Keratinocyte (primary cell): ENCODE data around the gene SMC5. TPM values are rescaled to one million over a fixed set of nuclear protein-coding genes. Genes with fewer than 3 reads are reported as not detected.

ENCODE experiments used
- DNase-seq: peaks from one replicate; pipeline ENCODE4 v3.0.0-alpha.2; 2011; ENCODE audit warnings: low read depth, missing footprints, low spot score
- FAIRE-seq: peaks from 2 replicates; lab custom pipeline; 2011; peaks lifted over from hg19 to GRCh38; lab: Jason Lieb, UNC
- H2AFZ ChIP-seq: 2 replicates; pipeline ENCODE4 v1.6.0; 2012; ENCODE audit warnings: low read length, control low read depth, inconsistent platforms; ENCODE audit not compliant: control insufficient read depth
- H3K27ac ChIP-seq: 2 replicates; pipeline ENCODE4 v1.5.1; 2011; ENCODE audit warnings: low read length; ENCODE audit not compliant: control insufficient read depth, insufficient read depth
- H3K27me3 ChIP-seq: 3 replicates; pipeline ENCODE4 v1.6.0; 2011; ENCODE audit warnings: low read length; ENCODE audit not compliant: control insufficient read depth, insufficient read depth; ENCODE audit errors: extremely low read depth
- H3K36me3 ChIP-seq, 2 experiments: 2 replicates in 1 of 2; 3 replicates in 1 of 2; pipeline ENCODE4 v1.5.1; 2011; ENCODE audit warnings: low read length in 2 of 2, mild to moderate bottlenecking in 1 of 2; ENCODE audit not compliant: control insufficient read depth in 2 of 2, insufficient read depth in 2 of 2; ENCODE audit errors: extremely low read depth in 1 of 2
- H3K4me1 ChIP-seq: 3 replicates; pipeline ENCODE4 v1.5.1; 2011; ENCODE audit warnings: low read length; ENCODE audit not compliant: control insufficient read depth, insufficient read depth; ENCODE audit errors: extremely low read depth
- H3K4me2 ChIP-seq: 3 replicates; pipeline ENCODE4 v1.6.0; 2011; ENCODE audit warnings: low read depth, low read length; ENCODE audit not compliant: control insufficient read depth, insufficient read depth; ENCODE audit errors: extremely low read depth
- H3K4me3 ChIP-seq, 3 experiments: fragments of 200-600 bp in 1 of 3; sonication (generic) in 1 of 3; 2 replicates in 2 of 3; 3 replicates in 1 of 3; pipeline ENCODE4 v1.5.1; 2011 to 2016; ENCODE audit warnings: low read length in 3 of 3, mild to moderate bottlenecking in 3 of 3, control low read depth in 2 of 3, inconsistent platforms in 1 of 3, low read depth in 1 of 3, mixed read lengths in 1 of 3, mixed run types in 1 of 3, moderate library complexity in 1 of 3; ENCODE audit not compliant: control insufficient read depth in 2 of 3, insufficient read depth in 2 of 3; ENCODE audit errors: extremely low read depth in 1 of 3
- H3K79me2 ChIP-seq: 2 replicates; pipeline ENCODE4 v1.6.0; 2012; ENCODE audit warnings: low read length; ENCODE audit not compliant: control insufficient read depth, insufficient read depth
- H3K9ac ChIP-seq: 3 replicates; pipeline ENCODE4 v1.6.0; 2011; ENCODE audit warnings: low read length; ENCODE audit not compliant: control insufficient read depth, insufficient read depth; ENCODE audit errors: extremely low read depth
- H3K9me1 ChIP-seq: 3 replicates; pipeline ENCODE4 v1.6.0; 2011; ENCODE audit warnings: low read length; ENCODE audit not compliant: control insufficient read depth, insufficient read depth; ENCODE audit errors: extremely low read depth
- H3K9me3 ChIP-seq: 2 replicates; pipeline ENCODE4 v1.5.1; 2012; ENCODE audit warnings: low read depth, low read length; ENCODE audit not compliant: control insufficient read depth
- H4K20me1 ChIP-seq: 3 replicates; pipeline ENCODE4 v1.6.0; 2011; ENCODE audit warnings: low read length; ENCODE audit not compliant: control insufficient read depth, insufficient read depth; ENCODE audit errors: extremely low read depth
- EZH2 ChIP-seq: IDR thresholded peaks from one replicate; pipeline ENCODE4 v1.6.1; 2012; ENCODE audit warnings: inconsistent platforms, mild to moderate bottlenecking, low read length, moderate library complexity
- dilution Hi-C: fragments of 300-500 bp; cut with MboI; formaldehyde crosslinking; loops from one replicate; pipeline ENCODE4 v1.7.0; 2020; ENCODE audit warnings: low sequenced_read_pairs; ENCODE audit not compliant: extremely low pct_ligation_motif_present
- polyA plus RNA-seq, 5 experiments: library from polyadenylated mRNA; depleted of rRNA in 3 of 5; stranded (reverse) in 3 of 5; stranded (forward) in 1 of 5; unstranded in 1 of 5; fragments of >200 nt; gene quantifications; 1 replicate in 1 of 5; 2 replicates in 3 of 5; 3 replicates in 1 of 5; pipeline versions ENCODE4 v1.2.1 to v1.2.3, GENCODE V29; 2011 to 2012; ENCODE audit warnings: missing spikeins in 2 of 5, low read depth in 1 of 5, low replicate concordance in 1 of 5
- TF ChIP-seq, protein P1 (sequence below), 3 experiments: IDR thresholded peaks in 1 of 3; conservative IDR thresholded peaks in 1 of 3; optimal IDR thresholded peaks in 1 of 3; 2 replicates in 2 of 3; 3 replicates in 1 of 3; pipeline versions ENCODE3 to v1.5.1; 2011; ENCODE audit warnings: low read length in 3 of 3, mild to moderate bottlenecking in 3 of 3, moderate library complexity in 2 of 3, control low read depth in 1 of 3, inconsistent platforms in 1 of 3; ENCODE audit not compliant: insufficient read depth in 2 of 3; ENCODE audit errors: extremely low read depth in 1 of 3

The SMC5 gene
- polyA plus RNA-seq, 1 donor (not counting 4 experiments of a cell fraction or from before 2014, with no cell fraction given), result 16.5 TPM

DNA sequence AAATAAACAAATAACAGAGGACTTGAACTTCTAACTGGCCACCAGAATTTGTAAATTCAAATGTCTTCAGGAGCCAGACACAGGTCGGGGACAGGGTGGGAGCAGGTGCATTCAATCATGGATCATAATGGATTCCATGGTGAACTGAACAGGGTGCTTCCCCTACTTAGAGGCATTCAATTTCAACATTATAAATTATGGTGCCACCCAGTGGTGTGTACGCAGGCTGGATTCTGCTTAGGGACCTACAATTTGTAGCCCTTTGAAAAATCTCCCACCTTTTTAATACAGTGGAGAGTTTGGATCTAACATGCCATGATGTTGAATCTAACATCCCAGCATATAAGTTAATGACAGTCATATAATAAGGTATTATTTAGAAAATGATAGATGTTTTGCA, 133.4 kb downstream of the SMC5 start:
- no peaks in the 10 kb centered on the region for H3K36me3 ChIP-seq
- H3K9me1 ChIP-seq, result no peaks in the 10 kb centered on the region
- H4K20me1 ChIP-seq, result peaks cover 6% of the 10 kb centered on the region
- H3K4me1 ChIP-seq, result no peaks in the 10 kb centered on the region
- H3K9ac ChIP-seq, result no peak overlapping the region
- TF ChIP-seq EZH2, result no peak
- TF ChIP-seq, protein P1, sequence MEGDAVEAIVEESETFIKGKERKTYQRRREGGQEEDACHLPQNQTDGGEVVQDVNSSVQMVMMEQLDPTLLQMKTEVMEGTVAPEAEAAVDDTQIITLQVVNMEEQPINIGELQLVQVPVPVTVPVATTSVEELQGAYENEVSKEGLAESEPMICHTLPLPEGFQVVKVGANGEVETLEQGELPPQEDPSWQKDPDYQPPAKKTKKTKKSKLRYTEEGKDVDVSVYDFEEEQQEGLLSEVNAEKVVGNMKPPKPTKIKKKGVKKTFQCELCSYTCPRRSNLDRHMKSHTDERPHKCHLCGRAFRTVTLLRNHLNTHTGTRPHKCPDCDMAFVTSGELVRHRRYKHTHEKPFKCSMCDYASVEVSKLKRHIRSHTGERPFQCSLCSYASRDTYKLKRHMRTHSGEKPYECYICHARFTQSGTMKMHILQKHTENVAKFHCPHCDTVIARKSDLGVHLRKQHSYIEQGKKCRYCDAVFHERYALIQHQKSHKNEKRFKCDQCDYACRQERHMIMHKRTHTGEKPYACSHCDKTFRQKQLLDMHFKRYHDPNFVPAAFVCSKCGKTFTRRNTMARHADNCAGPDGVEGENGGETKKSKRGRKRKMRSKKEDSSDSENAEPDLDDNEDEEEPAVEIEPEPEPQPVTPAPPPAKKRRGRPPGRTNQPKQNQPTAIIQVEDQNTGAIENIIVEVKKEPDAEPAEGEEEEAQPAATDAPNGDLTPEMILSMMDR (optimal IDR thresholded peaks at IDR 0.05 in 1 of 3, IDR thresholded peaks at IDR 0.05 in 1 of 3, conservative IDR thresholded peaks at IDR 0.05 in 1 of 3; ENCODE audit: extremely low read depth in 1 of 3, insufficient read depth in 2 of 3, low read length in 3 of 3), result peak in 2 of 3 experiments; percentile 33 to 39
- H3K4me3 ChIP-seq, result no peak overlapping the region
- H2AFZ ChIP-seq, result no peak overlapping the region
- FAIRE-seq (no peak), DNase-seq (no peak)
- H3K27me3 ChIP-seq, result no peaks in the 10 kb centered on the region
- dilution Hi-C loops, result loop anchor here (5.0 kb wide), 1 partner anchor 220 kb away; no protein-coding TSS in a partner anchor
- no peak overlapping the region for H3K4me2 ChIP-seq
- no peaks in the 10 kb centered on the region for H3K79me2 ChIP-seq
- no peak overlapping the region for H3K27ac ChIP-seq
- no peaks in the 10 kb centered on the region for H3K9me3 ChIP-seq

DNA sequence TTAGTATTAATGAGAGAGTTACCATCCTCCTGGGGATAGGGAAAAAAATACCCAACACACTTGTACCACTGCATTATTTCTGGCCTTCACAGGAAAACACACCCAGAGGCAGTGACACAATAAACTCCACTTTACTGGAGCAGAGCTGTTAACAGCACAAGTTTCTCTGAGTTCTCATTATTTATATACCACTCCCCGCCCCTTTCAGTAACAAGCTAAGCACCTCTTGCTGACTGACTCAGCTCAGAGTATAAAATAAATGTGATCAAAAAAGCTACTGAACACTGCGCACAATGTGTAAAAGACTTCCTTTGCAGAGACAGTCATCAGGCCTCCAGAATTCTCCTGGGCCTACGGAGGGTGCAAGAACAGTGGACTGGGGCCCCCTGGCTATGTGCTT, 134.1 kb downstream of the SMC5 start:
- Histone ChIP-seq H3K27me3 (no peaks in the 10 kb centered on the region), H3K9ac (no peak overlapping the region), H3K79me2 (no peaks in the 10 kb centered on the region), H2AFZ (no peak overlapping the region), H3K4me3 (no peak overlapping the region), H3K4me2 (no peak overlapping the region), H3K9me3 (no peaks in the 10 kb centered on the region), H3K9me1 (no peaks in the 10 kb centered on the region), H4K20me1 (peaks cover 6% of the 10 kb centered on the region), H3K36me3 (no peaks in the 10 kb centered on the region), H3K4me1 (no peaks in the 10 kb centered on the region), H3K27ac (no peak overlapping the region)
- DNase-seq (no peak), FAIRE-seq (no peak)
- no peak for TF ChIP-seq EZH2
- TF ChIP-seq, protein P1 (optimal IDR thresholded peaks at IDR 0.05 in 1 of 3, IDR thresholded peaks at IDR 0.05 in 1 of 3, conservative IDR thresholded peaks at IDR 0.05 in 1 of 3; ENCODE audit: extremely low read depth in 1 of 3, insufficient read depth in 2 of 3, low read length in 3 of 3), result no peak
- dilution Hi-C loops, result loop anchor here (5.0 kb wide), 1 partner anchor 219 kb away; no protein-coding TSS in a partner anchor
